Osteocyte (in vitro differentiated cells): ENCODE results near the gene ZW10. TPM values are rescaled to one million over a fixed set of nuclear protein-coding genes. Genes with fewer than 3 reads are reported as not detected.
"Not testable (repeated sequence)": the region's sequence is repeated elsewhere in the genome, so short reads cannot be mapped to it uniquely, and the experiment has no call there.

Experiments used
- DNase-seq: peaks from one replicate; pipeline ENCODE4 v3.0.0; 2021; ENCODE audit warnings: mixed read lengths; ENCODE audit not compliant: unreplicated experiment; ENCODE audit errors: extremely low spot score
- H3K27ac Mint-ChIP-seq: one replicate; pipeline ENCODE4 v1.8.0; 2021; ENCODE audit warnings: mild to moderate bottlenecking, mixed read lengths; ENCODE audit not compliant: unreplicated experiment
- H3K27me3 Mint-ChIP-seq: one replicate; pipeline ENCODE4 v1.8.0; 2021; ENCODE audit warnings: mixed read lengths; ENCODE audit not compliant: unreplicated experiment
- H3K36me3 Mint-ChIP-seq: one replicate; pipeline ENCODE4 v1.8.0; 2021; ENCODE audit warnings: mixed read lengths; ENCODE audit not compliant: unreplicated experiment
- H3K4me1 Mint-ChIP-seq: one replicate; pipeline ENCODE4 v1.8.0; 2021; ENCODE audit warnings: mixed read lengths; ENCODE audit not compliant: unreplicated experiment
- H3K4me3 Mint-ChIP-seq: one replicate; pipeline ENCODE4 v1.8.0; 2021; ENCODE audit warnings: mild to moderate bottlenecking, moderate library complexity, mixed read lengths; ENCODE audit not compliant: unreplicated experiment
- H3K9me3 Mint-ChIP-seq: one replicate; pipeline ENCODE4 v1.8.0; 2021; ENCODE audit warnings: mixed read lengths; ENCODE audit not compliant: unreplicated experiment
- total RNA-seq: library from RNA; stranded (reverse); gene quantifications from 2 replicates; pipeline ENCODE4 v1.2.1, GENCODE V29; 2021
- TF ChIP-seq, protein P1 (sequence below): fragments of 200-600 bp; sonication (generic); IDR thresholded peaks from 2 replicates; pipeline ENCODE4 v1.5.0; 2021; ENCODE audit warnings: antibody characterized with exemption, mild to moderate bottlenecking, moderate library complexity

ZW10 gene
- total RNA-seq, 1 donor from 2014 or later, result 14.7 TPM

GRCh38 chr11:113715882-113716625 is 57.4 kb downstream of the ZW10 start:
- Mint-ChIP-seq H3K9me3 (peaks cover 16% of the 10 kb centered on the region), H3K4me1 (no peaks in the 10 kb centered on the region), H3K36me3 (peaks cover 13% of the 10 kb centered on the region), H3K27ac (no peak overlapping the region), H3K27me3 (no peaks in the 10 kb centered on the region), H3K4me3 (no peak overlapping the region)
- no peak for DNase-seq
- TF ChIP-seq, protein P1, sequence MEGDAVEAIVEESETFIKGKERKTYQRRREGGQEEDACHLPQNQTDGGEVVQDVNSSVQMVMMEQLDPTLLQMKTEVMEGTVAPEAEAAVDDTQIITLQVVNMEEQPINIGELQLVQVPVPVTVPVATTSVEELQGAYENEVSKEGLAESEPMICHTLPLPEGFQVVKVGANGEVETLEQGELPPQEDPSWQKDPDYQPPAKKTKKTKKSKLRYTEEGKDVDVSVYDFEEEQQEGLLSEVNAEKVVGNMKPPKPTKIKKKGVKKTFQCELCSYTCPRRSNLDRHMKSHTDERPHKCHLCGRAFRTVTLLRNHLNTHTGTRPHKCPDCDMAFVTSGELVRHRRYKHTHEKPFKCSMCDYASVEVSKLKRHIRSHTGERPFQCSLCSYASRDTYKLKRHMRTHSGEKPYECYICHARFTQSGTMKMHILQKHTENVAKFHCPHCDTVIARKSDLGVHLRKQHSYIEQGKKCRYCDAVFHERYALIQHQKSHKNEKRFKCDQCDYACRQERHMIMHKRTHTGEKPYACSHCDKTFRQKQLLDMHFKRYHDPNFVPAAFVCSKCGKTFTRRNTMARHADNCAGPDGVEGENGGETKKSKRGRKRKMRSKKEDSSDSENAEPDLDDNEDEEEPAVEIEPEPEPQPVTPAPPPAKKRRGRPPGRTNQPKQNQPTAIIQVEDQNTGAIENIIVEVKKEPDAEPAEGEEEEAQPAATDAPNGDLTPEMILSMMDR, result no peak

GRCh38 chr11:113715273-113715672 is 58.2 kb downstream of the ZW10 start:
- Mint-ChIP-seq H3K4me1 (no peaks in the 10 kb centered on the region), H3K36me3 (peaks cover 9% of the 10 kb centered on the region), H3K4me3 (no peak overlapping the region), H3K27me3 (no peaks in the 10 kb centered on the region), H3K9me3 (peaks cover 16% of the 10 kb centered on the region), H3K27ac (no peak overlapping the region)
- DNase-seq, result no peak
- TF ChIP-seq, protein P1, result no peak

GRCh38 chr11:113710989-113711388 is 62.5 kb downstream of the ZW10 start:
- no peak overlapping the region for H3K4me3 Mint-ChIP-seq
- DNase-seq, result no peak
- peaks cover 7% of the 10 kb centered on the region for H3K36me3 Mint-ChIP-seq
- no peak overlapping the region for H3K27ac Mint-ChIP-seq
- H3K27me3 Mint-ChIP-seq, result no peaks in the 10 kb centered on the region
- H3K9me3 Mint-ChIP-seq, result peaks cover 35% of the 10 kb centered on the region
- TF ChIP-seq, protein P1, result no peak
- no peaks in the 10 kb centered on the region for H3K4me1 Mint-ChIP-seq

DNA sequence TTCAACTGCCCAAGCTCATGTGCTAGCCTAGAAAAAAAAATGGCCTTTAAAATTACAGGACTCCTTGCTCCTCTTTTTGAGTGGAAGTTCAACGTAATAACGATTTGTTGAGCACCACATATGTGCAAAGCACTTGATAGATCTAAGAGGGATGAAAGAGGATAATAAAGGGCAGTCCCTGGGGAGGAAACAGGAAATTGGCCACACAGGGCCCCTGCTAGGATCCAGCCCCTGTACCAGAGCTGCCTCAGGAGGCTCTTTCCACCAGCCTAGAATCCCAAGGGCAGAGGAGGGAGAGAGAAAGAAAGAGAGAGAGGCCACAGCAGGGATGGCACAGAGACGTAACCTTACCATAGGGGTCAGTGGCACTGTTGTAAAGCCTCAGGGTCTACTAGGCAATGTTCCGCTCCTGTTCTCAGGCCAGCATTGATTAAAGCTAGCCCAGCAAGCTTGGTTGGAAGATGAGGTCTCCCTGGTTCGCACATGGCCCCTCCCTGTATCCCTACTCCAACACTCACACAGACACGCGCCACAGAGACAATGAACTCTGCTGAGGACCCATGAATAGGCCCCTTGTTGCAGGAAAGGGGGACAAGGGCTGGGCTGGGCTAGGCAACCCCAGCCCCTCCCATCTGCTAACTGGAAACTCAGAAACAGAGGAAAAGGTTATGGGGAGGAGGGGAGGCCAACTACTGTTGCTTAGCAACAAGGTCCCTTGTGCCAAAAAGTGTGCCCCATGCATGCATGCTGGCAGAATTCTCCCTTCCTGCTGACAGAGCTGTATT is 67.4 kb downstream of the ZW10 start, which contains the start of gene TMPRSS5:
Gene TMPRSS5, minus strand, starts transcription at position 438 of the 785 bp plus-strand sequence. Its CDS starts 84 bp downstream, at position 354.
- Mint-ChIP-seq H3K27ac (no peak within 1 kb of the TSS), H3K36me3 (no peaks in the 10 kb centered on the region), H3K9me3 (peaks cover 29% of the 10 kb centered on the region), H3K4me1 (no peaks in the 10 kb centered on the region), H3K4me3 (no peak within 1 kb of the TSS), H3K27me3 (no peaks in the 10 kb centered on the region)
- TF ChIP-seq, protein P1, result no peak
- no peak for DNase-seq

DNA sequence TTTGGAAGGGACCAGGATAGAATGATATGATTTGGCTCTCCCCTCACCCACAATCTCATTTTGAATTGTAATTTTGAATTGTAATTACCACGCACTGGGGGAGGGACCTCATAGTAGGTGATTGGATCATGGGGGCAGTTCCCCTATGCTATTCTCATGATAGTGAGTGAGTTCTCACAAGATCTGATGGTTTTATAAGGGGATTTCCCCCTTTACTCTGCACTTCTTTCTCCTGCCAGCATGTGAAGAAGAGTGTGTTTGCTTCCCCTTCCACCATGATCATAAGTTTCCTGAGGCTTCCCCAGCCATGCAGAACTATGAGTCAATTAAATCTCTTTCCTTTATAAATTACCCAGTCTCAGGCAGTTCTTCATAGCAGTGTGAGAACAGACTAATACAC is 69.9 kb downstream of the ZW10 start:
- not testable (repeated sequence) for H3K36me3 Mint-ChIP-seq, H3K4me1 Mint-ChIP-seq, DNase-seq, H3K27me3 Mint-ChIP-seq, H3K4me3 Mint-ChIP-seq, H3K27ac Mint-ChIP-seq
- peaks cover 14% of the 10 kb centered on the region for H3K9me3 Mint-ChIP-seq
